Activated CD4-positive, alpha-beta T cell treated with anti-CD3 and anti-CD28 coated beads, Interleukin-2, amount 10 ng/mL, durations not matched to agents 7 days and 5 days (primary cell): ENCODE data around the gene KCNIP3. TPM values are rescaled to one million over a fixed set of nuclear protein-coding genes. Genes with fewer than 3 reads are reported as not detected.
"Not testable (repeated sequence)": the region's sequence is repeated elsewhere in the genome, so short reads cannot be mapped to it uniquely, and the experiment has no call there.

Experiments
- CTCF ChIA-PET: fragments of 350-600 bp; sonication (Branson Sonifier 250); formaldehyde crosslinking; loops from one replicate; lab custom pipeline; 2021; ENCODE audit warnings: antibody characterized with exemption; lab: Charles Lee
- POLR2A ChIA-PET: fragments of 350-600 bp; sonication (Branson Sonifier 250); formaldehyde crosslinking; loops from one replicate; lab custom pipeline; 2021; ENCODE audit warnings: antibody characterized with exemption; lab: Charles Lee
- DNase-seq: peaks from one replicate; pipeline ENCODE4 v3.0.0-alpha.2; 2020
- H3K27ac Mint-ChIP-seq: one replicate; pipeline ENCODE4 v1.8.0; 2021; ENCODE audit warnings: mild to moderate bottlenecking, moderate library complexity, mixed read lengths
- H3K27me3 Mint-ChIP-seq: one replicate; pipeline ENCODE4 v1.8.0; 2021; ENCODE audit warnings: mixed read lengths
- H3K36me3 Mint-ChIP-seq: one replicate; pipeline ENCODE4 v1.8.0; 2021; ENCODE audit warnings: low read depth, mixed read lengths
- H3K4me1 Mint-ChIP-seq: one replicate; pipeline ENCODE4 v1.8.0; 2021; ENCODE audit warnings: mixed read lengths
- H3K4me3 Mint-ChIP-seq: one replicate; pipeline ENCODE4 v1.8.0; 2021; ENCODE audit warnings: mild to moderate bottlenecking, moderate library complexity, mixed read lengths
- H3K9me3 Mint-ChIP-seq: one replicate; pipeline ENCODE4 v1.8.0; 2021; ENCODE audit warnings: mixed read lengths
- total RNA-seq, 2 experiments: library from RNA; stranded (reverse); gene quantifications; one replicate each; pipeline ENCODE4 v1.2.3, GENCODE V29; 2021

The KCNIP3 gene
- total RNA-seq, 2 experiments from 2014 or later = not detected

GRCh38 chr2:95374921-95375471 is 77.8 kb downstream of the KCNIP3 start:
- CTCF ChIA-PET = interaction anchor here (1.6 kb wide), 1 partner anchor 151 kb away, joined by 3 read pairs; no protein-coding TSS in a partner anchor
- H3K4me3 Mint-ChIP-seq = no peak overlapping the region

GRCh38 chr2:95375532-95376150 is 78.5 kb downstream of the KCNIP3 start:
- no peaks in the 10 kb centered on the region for H3K9me3 Mint-ChIP-seq
- no peak overlapping the region for H3K4me3 Mint-ChIP-seq
- POLR2A ChIA-PET = interaction anchor here (0.6 kb wide), 1 partner anchor 125 kb away, joined by 4 read pairs; no protein-coding TSS in a partner anchor
- no peak for DNase-seq
- H3K27ac Mint-ChIP-seq = no peak overlapping the region
- H3K36me3 Mint-ChIP-seq = no peaks in the 10 kb centered on the region
- peaks cover 4% of the 10 kb centered on the region for H3K4me1 Mint-ChIP-seq
- peaks cover 5% of the 10 kb centered on the region for H3K27me3 Mint-ChIP-seq
- CTCF ChIA-PET = interaction anchor here (1.6 kb wide), 1 partner anchor 150 kb away, joined by 3 read pairs; no protein-coding TSS in a partner anchor

More at GRCh38 chr2:95374921-95375471, 77.8 kb downstream of the KCNIP3 start:
- H3K9me3 Mint-ChIP-seq = no peaks in the 10 kb centered on the region
- POLR2A ChIA-PET = interaction anchor here (0.6 kb wide), 1 partner anchor 125 kb away, joined by 4 read pairs; no protein-coding TSS in a partner anchor
- peaks cover 7% of the 10 kb centered on the region for H3K27me3 Mint-ChIP-seq
- DNase-seq = no peak
- H3K4me1 Mint-ChIP-seq = peaks cover 4% of the 10 kb centered on the region
- no peak overlapping the region for H3K27ac Mint-ChIP-seq
- H3K36me3 Mint-ChIP-seq = no peaks in the 10 kb centered on the region

GRCh38 chr2:95376311-95377215 is 79.4 kb downstream of the KCNIP3 start:
- no peaks in the 10 kb centered on the region for H3K9me3 Mint-ChIP-seq
- CTCF ChIA-PET = no interaction called here
- no peak overlapping the region for H3K4me3 Mint-ChIP-seq
- no peak for DNase-seq
- no peak overlapping the region for H3K27ac Mint-ChIP-seq
- H3K4me1 Mint-ChIP-seq = peaks cover 4% of the 10 kb centered on the region
- no peaks in the 10 kb centered on the region for H3K36me3 Mint-ChIP-seq
- H3K27me3 Mint-ChIP-seq = peaks cover 3% of the 10 kb centered on the region
- POLR2A ChIA-PET = no interaction called here

GRCh38 chr2:95377216-95378123 is 80.3 kb downstream of the KCNIP3 start:
- Mint-ChIP-seq H3K27ac (no peak overlapping the region), H3K9me3 (no peaks in the 10 kb centered on the region), H3K4me3 (no peak overlapping the region), H3K4me1 (peaks cover 4% of the 10 kb centered on the region), H3K27me3 (peaks cover 3% of the 10 kb centered on the region), H3K36me3 (no peaks in the 10 kb centered on the region)
- DNase-seq = no peak
- CTCF ChIA-PET = interaction anchor here (0.8 kb wide), 1 partner anchor 24 kb away, joined by 3 read pairs; no protein-coding TSS in a partner anchor
- POLR2A ChIA-PET = no interaction called here

GRCh38 chr2:95378281-95378680 is 81.1 kb downstream of the KCNIP3 start:
- H3K4me1 Mint-ChIP-seq, H3K27me3 Mint-ChIP-seq, H3K27ac Mint-ChIP-seq, H3K36me3 Mint-ChIP-seq, POLR2A ChIA-PET, DNase-seq, H3K4me3 Mint-ChIP-seq, H3K9me3 Mint-ChIP-seq: not testable (repeated sequence)
- CTCF ChIA-PET = interaction anchor here (0.8 kb wide), 1 partner anchor 11 kb away, joined by 6 read pairs; no protein-coding TSS in a partner anchor

GRCh38 chr2:95379371-95379831 is 82.3 kb downstream of the KCNIP3 start:
- H3K36me3 Mint-ChIP-seq = no peaks in the 10 kb centered on the region
- ChIA-PET POLR2A (no interaction called here), CTCF (no interaction called here)
- H3K9me3 Mint-ChIP-seq = no peaks in the 10 kb centered on the region
- H3K27me3 Mint-ChIP-seq = peaks cover 3% of the 10 kb centered on the region
- no peak overlapping the region for H3K27ac Mint-ChIP-seq
- H3K4me3 Mint-ChIP-seq = no peak overlapping the region
- H3K4me1 Mint-ChIP-seq = peaks cover 4% of the 10 kb centered on the region
- no peak for DNase-seq

GRCh38 chr2:95380280-95380679 is 83.1 kb downstream of the KCNIP3 start:
- DNase-seq = no peak
- POLR2A ChIA-PET = no interaction called here
- Mint-ChIP-seq H3K9me3 (no peaks in the 10 kb centered on the region), H3K27me3 (peaks cover 3% of the 10 kb centered on the region), H3K4me3 (no peak overlapping the region), H3K27ac (no peak overlapping the region), H3K36me3 (no peaks in the 10 kb centered on the region), H3K4me1 (no peaks in the 10 kb centered on the region)
- CTCF ChIA-PET = no interaction called here

GRCh38 chr2:95380731-95381130 is 83.6 kb downstream of the KCNIP3 start:
- H3K27me3 Mint-ChIP-seq = peaks cover 3% of the 10 kb centered on the region
- POLR2A ChIA-PET = no interaction called here
- no peak for DNase-seq

GRCh38 chr2:95381212-95382191 is 84.4 kb downstream of the KCNIP3 start:
- H3K27me3 Mint-ChIP-seq = peaks cover 3% of the 10 kb centered on the region
- H3K9me3 Mint-ChIP-seq = no peaks in the 10 kb centered on the region
- ChIA-PET POLR2A (no interaction called here), CTCF (no interaction called here)
- H3K36me3 Mint-ChIP-seq = no peaks in the 10 kb centered on the region
- no peak for DNase-seq
- H3K27ac Mint-ChIP-seq = no peak overlapping the region
- H3K4me1 Mint-ChIP-seq = no peaks in the 10 kb centered on the region
- H3K4me3 Mint-ChIP-seq = no peak overlapping the region

More at GRCh38 chr2:95380731-95381130, 83.6 kb downstream of the KCNIP3 start:
- H3K4me3 Mint-ChIP-seq = no peak overlapping the region
- no peaks in the 10 kb centered on the region for H3K4me1 Mint-ChIP-seq
- H3K27ac Mint-ChIP-seq = no peak overlapping the region
- no peaks in the 10 kb centered on the region for H3K36me3 Mint-ChIP-seq
- H3K9me3 Mint-ChIP-seq = no peaks in the 10 kb centered on the region
- CTCF ChIA-PET = no interaction called here

- Mint-ChIP-seq H3K4me3 (no peak overlapping the region), H3K27ac (no peak overlapping the region), H3K9me3 (no peaks in the 10 kb centered on the region), H3K36me3 (no peaks in the 10 kb centered on the region), H3K27me3 (peaks cover 3% of the 10 kb centered on the region), H3K4me1 (no peaks in the 10 kb centered on the region)
- ChIA-PET POLR2A (no interaction called here), CTCF (no interaction called here)
- no peak for DNase-seq
Measured at GRCh38 chr2:95382192-95382591, 85.0 kb downstream of the KCNIP3 start.
